22Rv1 (cell line): ENCODE data around the gene DNAAF2.

ENCODE experiments used
- ZFX ChIP-seq: fragments of 450-650 bp; IDR thresholded peaks from 2 replicates; pipeline ENCODE4 v1.6.1; 2017; ENCODE audit warnings: antibody characterized with exemption, borderline replicate concordance
- TF ChIP-seq, protein P1 (sequence below): fragments of 450-650 bp; IDR thresholded peaks from 2 replicates; pipeline ENCODE4 v1.5.1; 2017; ENCODE audit warnings: mild to moderate bottlenecking

DNA sequence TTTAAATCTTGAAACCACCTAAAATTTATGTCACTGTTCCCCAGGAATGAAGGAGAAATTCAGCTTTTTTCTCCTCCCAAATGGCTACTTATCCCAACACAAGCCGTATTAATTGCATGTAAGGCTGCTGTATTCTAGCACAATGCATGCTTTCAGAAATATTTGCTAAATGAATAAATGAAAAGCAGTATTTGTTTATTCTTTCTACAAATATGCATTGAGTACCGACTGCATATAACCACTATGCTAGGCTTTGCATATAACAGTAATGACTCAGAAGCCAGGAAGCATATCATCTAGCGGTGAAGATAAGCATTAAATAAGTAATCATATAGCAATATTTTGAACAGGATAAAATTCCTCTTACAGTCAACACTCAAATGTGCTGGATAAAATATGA is 42.0 kb downstream of the DNAAF2 start:
- TF ChIP-seq, protein P1, sequence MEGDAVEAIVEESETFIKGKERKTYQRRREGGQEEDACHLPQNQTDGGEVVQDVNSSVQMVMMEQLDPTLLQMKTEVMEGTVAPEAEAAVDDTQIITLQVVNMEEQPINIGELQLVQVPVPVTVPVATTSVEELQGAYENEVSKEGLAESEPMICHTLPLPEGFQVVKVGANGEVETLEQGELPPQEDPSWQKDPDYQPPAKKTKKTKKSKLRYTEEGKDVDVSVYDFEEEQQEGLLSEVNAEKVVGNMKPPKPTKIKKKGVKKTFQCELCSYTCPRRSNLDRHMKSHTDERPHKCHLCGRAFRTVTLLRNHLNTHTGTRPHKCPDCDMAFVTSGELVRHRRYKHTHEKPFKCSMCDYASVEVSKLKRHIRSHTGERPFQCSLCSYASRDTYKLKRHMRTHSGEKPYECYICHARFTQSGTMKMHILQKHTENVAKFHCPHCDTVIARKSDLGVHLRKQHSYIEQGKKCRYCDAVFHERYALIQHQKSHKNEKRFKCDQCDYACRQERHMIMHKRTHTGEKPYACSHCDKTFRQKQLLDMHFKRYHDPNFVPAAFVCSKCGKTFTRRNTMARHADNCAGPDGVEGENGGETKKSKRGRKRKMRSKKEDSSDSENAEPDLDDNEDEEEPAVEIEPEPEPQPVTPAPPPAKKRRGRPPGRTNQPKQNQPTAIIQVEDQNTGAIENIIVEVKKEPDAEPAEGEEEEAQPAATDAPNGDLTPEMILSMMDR: no peak
- no peak for TF ChIP-seq ZFX
